ENCODE data around the gene STK11IP.

Gene STK11IP

DNA sequence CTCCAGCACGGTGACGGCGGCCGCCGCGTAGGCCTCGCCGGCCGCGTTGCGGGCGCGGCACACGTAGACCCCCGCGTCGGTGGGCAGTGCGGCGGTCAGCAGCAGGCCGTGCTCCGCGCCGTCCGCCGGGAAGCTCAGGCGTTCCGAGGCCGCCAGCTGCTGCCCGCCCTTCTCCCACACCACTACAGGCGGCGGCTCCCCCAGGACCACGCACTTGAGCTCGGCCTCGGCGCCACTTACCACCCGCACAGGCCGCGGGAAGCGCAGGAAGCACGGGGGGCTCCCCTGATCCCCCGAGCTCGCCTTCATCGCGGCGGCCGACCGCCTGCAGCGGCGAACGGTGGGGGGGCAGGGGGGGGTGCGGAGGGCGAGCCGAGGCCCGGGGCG is 26.7 kb upstream of the STK11IP start:
- H3K9me3 Mint-ChIP-seq: no peaks in the 10 kb centered on the region
- TF ChIP-seq, protein P1, sequence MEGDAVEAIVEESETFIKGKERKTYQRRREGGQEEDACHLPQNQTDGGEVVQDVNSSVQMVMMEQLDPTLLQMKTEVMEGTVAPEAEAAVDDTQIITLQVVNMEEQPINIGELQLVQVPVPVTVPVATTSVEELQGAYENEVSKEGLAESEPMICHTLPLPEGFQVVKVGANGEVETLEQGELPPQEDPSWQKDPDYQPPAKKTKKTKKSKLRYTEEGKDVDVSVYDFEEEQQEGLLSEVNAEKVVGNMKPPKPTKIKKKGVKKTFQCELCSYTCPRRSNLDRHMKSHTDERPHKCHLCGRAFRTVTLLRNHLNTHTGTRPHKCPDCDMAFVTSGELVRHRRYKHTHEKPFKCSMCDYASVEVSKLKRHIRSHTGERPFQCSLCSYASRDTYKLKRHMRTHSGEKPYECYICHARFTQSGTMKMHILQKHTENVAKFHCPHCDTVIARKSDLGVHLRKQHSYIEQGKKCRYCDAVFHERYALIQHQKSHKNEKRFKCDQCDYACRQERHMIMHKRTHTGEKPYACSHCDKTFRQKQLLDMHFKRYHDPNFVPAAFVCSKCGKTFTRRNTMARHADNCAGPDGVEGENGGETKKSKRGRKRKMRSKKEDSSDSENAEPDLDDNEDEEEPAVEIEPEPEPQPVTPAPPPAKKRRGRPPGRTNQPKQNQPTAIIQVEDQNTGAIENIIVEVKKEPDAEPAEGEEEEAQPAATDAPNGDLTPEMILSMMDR (IDR thresholded peaks at IDR 0.05; ENCODE audit: unreplicated experiment in 3 of 3): no peak
- peaks cover 26% of the 10 kb centered on the region for H3K36me3 Mint-ChIP-seq (ENCODE audit: low read depth)
- H3K4me1 Mint-ChIP-seq: peaks cover 49% of the 10 kb centered on the region
- peaks cover 7% of the 10 kb centered on the region for H3K27me3 Mint-ChIP-seq (ENCODE audit: low read depth)
- H3K4me3 Mint-ChIP-seq: peak overlapping the region; percentile 61 to 70 (median 63)
- H3K27ac Mint-ChIP-seq: no peak overlapping the region

DNA sequence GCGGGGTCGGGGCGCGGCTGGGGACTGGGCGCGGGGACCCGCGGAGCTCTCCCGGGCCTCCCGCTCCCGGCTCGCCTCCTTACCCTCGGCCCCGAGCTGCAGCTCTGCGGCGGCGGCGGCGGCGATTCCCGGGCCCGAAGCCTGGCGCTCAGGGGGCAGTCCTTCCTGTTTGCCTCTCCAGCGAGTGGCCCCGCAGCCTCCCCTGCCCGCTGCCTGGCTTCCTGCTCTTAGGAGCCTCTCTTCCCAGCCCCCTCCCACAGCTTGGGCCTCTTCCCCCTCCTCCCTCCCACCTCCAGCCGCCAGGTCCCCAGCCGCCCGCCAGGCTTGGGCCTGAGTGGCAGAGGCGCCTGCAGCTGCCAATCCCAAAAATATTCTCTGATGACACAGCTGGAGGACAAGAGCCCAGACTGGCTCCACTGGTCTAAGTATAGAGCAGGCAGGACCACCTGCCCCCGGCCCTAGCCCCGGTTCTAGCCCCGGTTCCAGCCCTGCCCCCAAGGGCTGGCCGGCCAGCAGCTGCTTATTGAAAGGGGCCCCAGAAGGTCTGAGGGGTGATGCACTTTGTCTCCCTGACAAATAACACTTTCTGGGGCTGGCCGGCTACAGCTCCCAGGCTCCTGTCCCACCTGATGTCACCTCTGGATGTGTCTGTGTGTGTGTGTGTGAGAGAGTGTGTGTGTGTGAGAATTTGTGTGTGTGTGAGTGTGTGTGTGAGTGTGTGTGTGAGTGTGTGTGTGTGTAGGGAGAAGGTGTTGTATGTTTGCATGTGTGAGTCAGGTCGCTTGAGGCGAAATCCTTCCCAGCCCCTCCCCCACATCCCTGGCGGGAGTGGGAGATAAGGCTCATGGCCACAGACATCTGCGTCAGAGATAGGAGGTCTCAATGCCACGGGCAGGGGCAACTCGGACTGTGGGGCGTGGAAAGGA is 26.1 kb upstream of the STK11IP start, which contains the start of gene OBSL1:
Gene OBSL1, minus strand, starts transcription at position 229 of the 926 bp plus-strand sequence. CDS start 307 bp downstream, outside the sequence.
- Mint-ChIP-seq H3K27me3 (ENCODE audit: low read depth) (peaks cover 7% of the 10 kb centered on the region), H3K9me3 (no peaks in the 10 kb centered on the region), H3K4me3 (peak within 1 kb of the TSS; percentile 72 to 84 (median 82)), H3K36me3 (ENCODE audit: low read depth) (peaks cover 20% of the 10 kb centered on the region), H3K27ac (peak within 1 kb of the TSS; percentile 71 to 94 (median 92)), H3K4me1 (peaks cover 49% of the 10 kb centered on the region)
- TF ChIP-seq, protein P1 (IDR thresholded peaks at IDR 0.05; ENCODE audit: unreplicated experiment in 3 of 3): no peak

DNA sequence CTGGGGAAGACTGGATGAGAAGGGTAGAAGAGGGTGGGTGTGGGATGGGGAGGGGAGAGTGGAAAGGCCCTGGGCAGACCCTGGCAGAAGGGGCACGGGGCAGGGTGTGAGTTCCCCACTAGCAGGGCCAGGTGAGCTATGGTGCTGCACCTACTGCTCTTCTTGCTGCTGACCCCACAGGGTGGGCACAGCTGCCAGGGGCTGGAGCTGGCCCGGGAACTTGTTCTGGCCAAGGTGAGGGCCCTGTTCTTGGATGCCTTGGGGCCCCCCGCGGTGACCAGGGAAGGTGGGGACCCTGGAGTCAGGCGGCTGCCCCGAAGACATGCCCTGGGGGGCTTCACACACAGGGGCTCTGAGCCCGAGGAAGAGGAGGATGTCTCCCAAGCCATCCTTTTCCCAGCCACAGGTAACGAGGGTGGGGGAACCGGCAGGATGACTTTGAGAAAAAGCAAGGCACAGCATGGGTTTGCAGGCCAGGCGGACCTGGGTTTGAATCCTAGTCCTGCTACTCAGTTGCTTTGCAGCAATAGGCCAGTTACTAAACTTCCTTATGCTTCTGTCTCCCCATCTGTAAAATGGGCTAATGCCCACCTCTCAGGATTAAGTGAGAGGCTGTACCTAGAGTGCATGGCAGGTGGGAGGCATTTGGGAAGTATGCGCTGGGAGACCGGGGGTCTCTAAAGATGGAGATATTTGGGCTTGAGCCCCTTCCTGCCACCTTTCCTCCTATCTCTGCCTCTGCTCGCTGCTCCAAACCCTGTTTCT is 25.2 kb upstream of the STK11IP start, which contains the start of gene INHA:
Gene INHA, plus strand, starts transcription at position 74 of the 765 bp plus-strand sequence. Its CDS starts 65 bp downstream, at position 139.
- H3K27ac Mint-ChIP-seq: peak within 1 kb of the TSS; percentile 71 to 94 (median 92)

DNA sequence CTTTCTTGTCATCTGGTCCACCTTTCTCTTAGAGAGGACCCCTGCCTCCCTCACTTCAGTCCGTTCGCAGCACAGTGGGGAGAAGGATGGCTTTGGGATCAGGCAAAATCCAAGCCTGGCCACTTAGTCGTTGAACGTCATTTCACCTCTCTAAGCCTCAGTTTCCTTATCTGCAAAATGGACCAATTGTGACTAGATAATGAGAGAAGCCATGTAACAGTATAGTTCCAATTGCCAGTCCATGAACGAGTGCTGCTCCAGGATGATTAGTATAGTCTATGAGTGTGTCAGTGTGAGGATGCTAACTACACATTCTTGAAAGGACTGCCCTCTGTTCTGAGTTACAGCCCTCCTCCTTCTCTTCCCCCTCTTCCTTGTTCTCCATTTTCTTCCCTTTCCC is 24.5 kb upstream of the STK11IP start:
- Mint-ChIP-seq H3K9me3 (no peaks in the 10 kb centered on the region), H3K27ac (peak overlapping the region; percentile 54 to 85 (median 63)), H3K4me3 (peak overlapping the region; percentile 42 to 74 (median 71)), H3K27me3 (ENCODE audit: low read depth) (peaks cover 7% of the 10 kb centered on the region), H3K4me1 (peaks cover 51% of the 10 kb centered on the region), H3K36me3 (ENCODE audit: low read depth) (peaks cover 11% of the 10 kb centered on the region)
- TF ChIP-seq, protein P1 (IDR thresholded peaks at IDR 0.05; ENCODE audit: unreplicated experiment in 3 of 3): no peak

More for the DNA sequence above, 25.2 kb upstream of the STK11IP start, which contains the start of gene INHA:
- Mint-ChIP-seq H3K4me3 (peak within 1 kb of the TSS; percentile 72 to 84 (median 82)), H3K9me3 (no peaks in the 10 kb centered on the region), H3K36me3 (ENCODE audit: low read depth) (peaks cover 14% of the 10 kb centered on the region), H3K27me3 (ENCODE audit: low read depth) (peaks cover 7% of the 10 kb centered on the region), H3K4me1 (peaks cover 53% of the 10 kb centered on the region)
- TF ChIP-seq, protein P1 (IDR thresholded peaks at IDR 0.05; ENCODE audit: unreplicated experiment in 3 of 3): no peak

DNA sequence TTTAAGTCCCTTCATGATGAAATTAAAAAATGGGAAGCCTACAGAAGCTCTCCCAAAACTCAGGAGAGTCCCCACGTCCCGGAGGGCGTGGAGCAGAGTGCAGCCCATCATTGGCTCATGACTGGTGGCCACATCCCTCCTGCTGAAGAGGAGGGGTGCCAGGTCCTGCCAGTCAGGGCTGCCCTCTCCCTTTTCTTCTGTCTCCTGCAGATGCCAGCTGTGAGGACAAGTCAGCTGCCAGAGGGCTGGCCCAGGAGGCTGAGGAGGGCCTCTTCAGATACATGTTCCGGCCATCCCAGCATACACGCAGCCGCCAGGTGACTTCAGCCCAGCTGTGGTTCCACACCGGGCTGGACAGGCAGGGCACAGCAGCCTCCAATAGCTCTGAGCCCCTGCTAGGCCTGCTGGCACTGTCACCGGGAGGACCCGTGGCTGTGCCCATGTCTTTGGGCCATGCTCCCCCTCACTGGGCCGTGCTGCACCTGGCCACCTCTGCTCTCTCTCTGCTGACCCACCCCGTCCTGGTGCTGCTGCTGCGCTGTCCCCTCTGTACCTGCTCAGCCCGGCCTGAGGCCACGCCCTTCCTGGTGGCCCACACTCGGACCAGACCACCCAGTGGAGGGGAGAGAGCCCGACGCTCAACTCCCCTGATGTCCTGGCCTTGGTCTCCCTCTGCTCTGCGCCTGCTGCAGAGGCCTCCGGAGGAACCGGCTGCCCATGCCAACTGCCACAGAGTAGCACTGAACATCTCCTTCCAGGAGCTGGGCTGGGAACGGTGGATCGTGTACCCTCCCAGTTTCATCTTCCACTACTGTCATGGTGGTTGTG is 23.0 kb upstream of the STK11IP start:
- H3K36me3 Mint-ChIP-seq (ENCODE audit: low read depth): peaks cover 3% of the 10 kb centered on the region
- TF ChIP-seq, protein P1 (IDR thresholded peaks at IDR 0.05; ENCODE audit: unreplicated experiment in 3 of 3): no peak
- H3K9me3 Mint-ChIP-seq: no peaks in the 10 kb centered on the region
- H3K4me3 Mint-ChIP-seq: peak overlapping the region in 1 of 3 experiments; percentile 43
- H3K27me3 Mint-ChIP-seq (ENCODE audit: low read depth): peaks cover 7% of the 10 kb centered on the region
- peaks cover 51% of the 10 kb centered on the region for H3K4me1 Mint-ChIP-seq
- peak overlapping the region in 1 of 3 experiments; percentile 63 for H3K27ac Mint-ChIP-seq

All from nephron (organoid).